H9 (cell line): ENCODE measurements around the gene FAM219B. TPM values are rescaled to one million over a fixed set of nuclear protein-coding genes. Genes with fewer than 3 reads are reported as not detected.

Experiments
- DNase-seq: peaks from one replicate; pipeline ENCODE4 v3.0.0-alpha.2; 2017
- H2AFZ ChIP-seq: one replicate; pipeline ENCODE4 v1.6.1; 2013; ENCODE audit warnings: mild to moderate bottlenecking, low read length, control low read depth, moderate library complexity
- H2AK5ac ChIP-seq: 2 replicates; pipeline ENCODE4 v1.6.1; 2013; ENCODE audit warnings: low read length, control low read depth, mixed read lengths; ENCODE audit not compliant: insufficient read length
- H2BK120ac ChIP-seq: one replicate; pipeline ENCODE4 v1.6.1; 2013; ENCODE audit warnings: low read depth, mild to moderate bottlenecking, low read length, control low read depth, inconsistent platforms; ENCODE audit not compliant: poor library complexity, severe bottlenecking
- H2BK12ac ChIP-seq: 2 replicates; pipeline ENCODE4 v1.6.1; 2013; ENCODE audit warnings: low read length, control low read depth, mixed read lengths, low read depth; ENCODE audit not compliant: insufficient read length
- H2BK15ac ChIP-seq: 2 replicates; pipeline ENCODE4 v1.6.1; 2013; ENCODE audit warnings: low read depth, low read length, control low read depth
- H2BK20ac ChIP-seq: one replicate; pipeline ENCODE4 v1.6.1; 2013; ENCODE audit warnings: low read depth, mild to moderate bottlenecking, low read length, control low read depth, inconsistent platforms; ENCODE audit not compliant: poor library complexity, severe bottlenecking
- H2BK5ac ChIP-seq: 2 replicates; pipeline ENCODE4 v1.6.1; 2013; ENCODE audit warnings: low read length, control low read depth, mixed read lengths; ENCODE audit not compliant: insufficient read length
- H3K14ac ChIP-seq: 2 replicates; pipeline ENCODE4 v1.6.1; 2013; ENCODE audit warnings: low read length, control low read depth; ENCODE audit not compliant: insufficient read depth
- H3K18ac ChIP-seq: 2 replicates; pipeline ENCODE4 v1.6.1; 2013; ENCODE audit warnings: low read depth, mild to moderate bottlenecking, mixed read lengths, low read length, control low read depth; ENCODE audit not compliant: insufficient read length
- H3K23ac ChIP-seq: 2 replicates; pipeline ENCODE4 v1.6.1; 2013; ENCODE audit warnings: low read length, control low read depth, mixed read lengths, low read depth; ENCODE audit not compliant: insufficient read length
- H3K23me2 ChIP-seq: 2 replicates; pipeline ENCODE4 v1.6.1; 2013; ENCODE audit warnings: low read depth, mild to moderate bottlenecking, mixed read lengths, low read length, control low read depth; ENCODE audit not compliant: insufficient read length, poor library complexity, severe bottlenecking
- H3K27ac ChIP-seq: 2 replicates; pipeline ENCODE4 v1.5.1; 2013; ENCODE audit warnings: low read length, control low read depth, mixed read lengths, low read depth; ENCODE audit not compliant: insufficient read length
- H3K27me3 ChIP-seq: 2 replicates; pipeline ENCODE4 v1.6.1; 2013; ENCODE audit warnings: low read length, control low read depth, inconsistent platforms; ENCODE audit not compliant: insufficient read depth
- H3K4ac ChIP-seq: 2 replicates; pipeline ENCODE4 v1.6.1; 2013; ENCODE audit warnings: low read depth, mild to moderate bottlenecking, control low read depth, inconsistent platforms, low read length, moderate library complexity
- H3K4me1 ChIP-seq: 2 replicates; pipeline ENCODE4 v1.6.1; 2013; ENCODE audit warnings: low read length, control low read depth, inconsistent platforms; ENCODE audit not compliant: insufficient read depth
- H3K4me2 ChIP-seq: 2 replicates; pipeline ENCODE4 v1.6.1; 2013; ENCODE audit warnings: low read length, control low read depth, mixed read lengths; ENCODE audit not compliant: insufficient read length, insufficient read depth
- H3K56ac ChIP-seq: 2 replicates; pipeline ENCODE4 v1.6.1; 2013; ENCODE audit warnings: low read depth, mild to moderate bottlenecking, mixed read lengths, low read length, control low read depth; ENCODE audit not compliant: insufficient read length
- H3K79me1 ChIP-seq: 2 replicates; pipeline ENCODE4 v1.6.1; 2013; ENCODE audit warnings: low read depth, mild to moderate bottlenecking, moderate library complexity, low read length, control low read depth, inconsistent platforms; ENCODE audit not compliant: insufficient read depth, poor library complexity, severe bottlenecking
- H3K79me2 ChIP-seq: 2 replicates; pipeline ENCODE4 v1.6.1; 2013; ENCODE audit warnings: low read length, control low read depth, inconsistent platforms; ENCODE audit not compliant: insufficient read depth
- H3K9ac ChIP-seq: 2 replicates; pipeline ENCODE4 v1.6.1; 2013; ENCODE audit warnings: low read length, control low read depth, mixed read lengths; ENCODE audit not compliant: insufficient read length; ENCODE audit errors: extremely low read depth
- H3K9me3 ChIP-seq: one replicate; pipeline ENCODE4 v1.6.1; 2013; ENCODE audit warnings: low read depth, low read length, inconsistent platforms; ENCODE audit not compliant: control insufficient read depth
- H3T11ph ChIP-seq: one replicate; pipeline ENCODE4 v1.6.1; 2013; ENCODE audit warnings: mild to moderate bottlenecking, low read length, control low read depth, inconsistent platforms
- H4K20me1 ChIP-seq: one replicate; pipeline ENCODE4 v1.6.1; 2013; ENCODE audit not compliant: control insufficient read depth, insufficient read length, insufficient read depth
- H4K5ac ChIP-seq: 2 replicates; pipeline ENCODE4 v1.6.1; 2013; ENCODE audit warnings: low read depth, mild to moderate bottlenecking, mixed read lengths, low read length, control low read depth; ENCODE audit not compliant: insufficient read length
- H4K8ac ChIP-seq: replicated peaks from 2 replicates; pipeline ENCODE4 v1.6.1; 2013; ENCODE audit warnings: low read length, control low read depth, mixed read lengths, low read depth; ENCODE audit not compliant: insufficient read length
- H4K91ac ChIP-seq: 2 replicates; pipeline ENCODE4 v1.6.1; 2013; ENCODE audit warnings: low read depth, mild to moderate bottlenecking, moderate library complexity, mixed read lengths, low read length, control low read depth; ENCODE audit not compliant: insufficient read length
- H3K27ac Mint-ChIP-seq, 3 experiments: 2 replicates in 2 of 3; 3 replicates in 1 of 3; pipeline ENCODE4 v1.8.0; 2020 to 2021; ENCODE audit warnings: mixed read lengths in 3 of 3, mild to moderate bottlenecking in 1 of 3, moderate library complexity in 1 of 3
- H3K27me3 Mint-ChIP-seq: 2 replicates; pipeline ENCODE4 v1.8.0; 2021; ENCODE audit warnings: low read depth, mild to moderate bottlenecking, moderate library complexity, mixed read lengths
- H3K36me3 Mint-ChIP-seq, 3 experiments: 2 replicates in 2 of 3; 3 replicates in 1 of 3; pipeline ENCODE4 v1.8.0; 2020 to 2021; ENCODE audit warnings: low read depth in 3 of 3, mixed read lengths in 3 of 3; ENCODE audit not compliant: insufficient read depth in 1 of 3
- H3K4me1 Mint-ChIP-seq, 2 experiments: 2 replicates each; pipeline ENCODE4 v1.8.0; 2020; ENCODE audit warnings: mixed read lengths in 2 of 2
- H3K4me3 Mint-ChIP-seq, 2 experiments: 2 replicates in 1 of 2; 3 replicates in 1 of 2; pipeline ENCODE4 v1.8.0; 2020 to 2021; ENCODE audit warnings: mild to moderate bottlenecking in 2 of 2, mixed read lengths in 2 of 2, moderate library complexity in 1 of 2
- H3K9me3 Mint-ChIP-seq, 2 experiments: 2 replicates in 1 of 2; 3 replicates in 1 of 2; pipeline ENCODE4 v1.8.0; 2020; ENCODE audit warnings: mild to moderate bottlenecking in 2 of 2, mixed read lengths in 2 of 2, moderate library complexity in 1 of 2
- CTCF ChIP-seq: fragments of 200-600 bp; sonication (generic); conservative IDR thresholded peaks from 3 replicates; pipeline ENCODE4 v1.8.0; 2021; ENCODE audit warnings: antibody characterized with exemption, mild to moderate bottlenecking
- WGBS: extraction: QIAGEN DNeasy Blood & Tissue Kit; methylation state at CpG from one replicate; pipeline ENCODE4 v1.1.7; 2013; ENCODE audit warnings: missing lambda C conversion rate, low lambda C conversion rate, mixed read lengths; ENCODE audit not compliant: insufficient read length; ENCODE audit errors: extremely low coverage; 5-methylcytosine and 5-hydroxymethylcytosine counted together
- total RNA-seq: library from RNA; stranded (reverse); gene quantifications from 2 replicates; pipeline ENCODE4 v1.2.1, GENCODE V29; 2021

Gene FAM219B
- total RNA-seq, 1 experiment from 2014 or later = 60.3 TPM

GRCh38 chr15:74867466-74868038 lies 39.1 kb downstream of the FAM219B start:
- H2BK12ac ChIP-seq = no peak overlapping the region
- H4K5ac ChIP-seq = no peak overlapping the region
- H3K79me2 ChIP-seq = peaks cover 16% of the 10 kb centered on the region; the same call in 1 of the 2 replicates
- H2BK20ac ChIP-seq = no peak overlapping the region
- peaks cover 4% of the 10 kb centered on the region in 2 experiments; a peak in 3 of 5 replicates for H3K9me3 Mint-ChIP-seq
- TF ChIP-seq CTCF = no peak
- H4K8ac ChIP-seq = no peak overlapping the region
- H4K20me1 ChIP-seq = peaks cover 3% of the 10 kb centered on the region
- H3K27ac Mint-ChIP-seq = peak overlapping the region in 1 of 3 experiments; percentile 20; a peak in 3 of 7 replicates
- H3K23ac ChIP-seq = no peak overlapping the region
- H3K9ac ChIP-seq = no peak overlapping the region
- no peak overlapping the region for H2BK5ac ChIP-seq
- H4K91ac ChIP-seq = no peak overlapping the region
- DNase-seq = no peak
- no peak overlapping the region for H2AK5ac ChIP-seq
- no peak overlapping the region for H2AFZ ChIP-seq
- no peak overlapping the region for H3K4me2 ChIP-seq
- H3K36me3 Mint-ChIP-seq = peaks cover 8 to 28% (median 17%) of the 10 kb centered on the region in 3 experiments
- no peak overlapping the region for H3K27ac ChIP-seq
- H3K9me3 ChIP-seq = no peaks in the 10 kb centered on the region
- no CpG with 5 or more reads among the region's 1 CpG for WGBS
- H2BK120ac ChIP-seq = no peak overlapping the region
- H3K18ac ChIP-seq = no peak overlapping the region
- H3K14ac ChIP-seq = no peak overlapping the region
- H3K4me3 Mint-ChIP-seq = no peak overlapping the region
- H3K56ac ChIP-seq = no peak overlapping the region
- H3K79me1 ChIP-seq = peaks cover 2% of the 10 kb centered on the region
- H3K27me3 ChIP-seq = no peaks in the 10 kb centered on the region
- no peaks in the 10 kb centered on the region for H3K27me3 Mint-ChIP-seq
- H2BK15ac ChIP-seq = no peak overlapping the region
- H3K4ac ChIP-seq = no peak overlapping the region
- peaks cover 4% of the 10 kb centered on the region for H3K23me2 ChIP-seq
- no peaks in the 10 kb centered on the region for H3K4me1 ChIP-seq
- peaks cover 10 to 15% of the 10 kb centered on the region in 2 experiments for H3K4me1 Mint-ChIP-seq
- H3T11ph ChIP-seq = no peak overlapping the region
